Activated naive CD4-positive, alpha-beta T cell treated with anti-CD3 and anti-CD28 coated beads, Interleukin-2, amount 50 U/mL, for 24 hours (primary cell): ENCODE results near the gene FKBP4.
A peak's percentile ranks its signal among the peaks of the same experiment; 100 is the strongest.

Experiments used
- H3K27ac Mint-ChIP-seq: one replicate; pipeline ENCODE4 v1.8.0; 2021; ENCODE audit warnings: mild to moderate bottlenecking, mixed read lengths
- H3K27me3 Mint-ChIP-seq: one replicate; pipeline ENCODE4 v1.8.0; 2021; ENCODE audit warnings: mixed read lengths
- H3K36me3 Mint-ChIP-seq: one replicate; pipeline ENCODE4 v1.8.0; 2021; ENCODE audit warnings: mixed read lengths
- H3K4me1 Mint-ChIP-seq: one replicate; pipeline ENCODE4 v1.8.0; 2021; ENCODE audit warnings: mixed read lengths
- H3K4me3 Mint-ChIP-seq: one replicate; pipeline ENCODE4 v1.8.0; 2021; ENCODE audit warnings: mild to moderate bottlenecking, mixed read lengths
- H3K9me3 Mint-ChIP-seq: one replicate; pipeline ENCODE4 v1.8.0; 2021; ENCODE audit warnings: mixed read lengths

The FKBP4 gene

GRCh38 chr12:2824541-2824940 is 29.8 kb downstream of the FKBP4 start:
- peaks cover 21% of the 10 kb centered on the region for H3K36me3 Mint-ChIP-seq
- H3K9me3 Mint-ChIP-seq = no peaks in the 10 kb centered on the region
- H3K27me3 Mint-ChIP-seq = no peaks in the 10 kb centered on the region
- H3K27ac Mint-ChIP-seq = no peak overlapping the region
- no peaks in the 10 kb centered on the region for H3K4me1 Mint-ChIP-seq
- no peak overlapping the region for H3K4me3 Mint-ChIP-seq

GRCh38 chr12:2825132-2825531 is 30.4 kb downstream of the FKBP4 start:
- Mint-ChIP-seq H3K4me1 (no peaks in the 10 kb centered on the region), H3K27me3 (no peaks in the 10 kb centered on the region), H3K27ac (no peak overlapping the region), H3K9me3 (no peaks in the 10 kb centered on the region), H3K4me3 (no peak overlapping the region), H3K36me3 (peaks cover 15% of the 10 kb centered on the region)

- Mint-ChIP-seq H3K27ac (no peak overlapping the region), H3K9me3 (no peaks in the 10 kb centered on the region), H3K36me3 (peaks cover 18% of the 10 kb centered on the region), H3K4me3 (no peak overlapping the region), H3K27me3 (no peaks in the 10 kb centered on the region), H3K4me1 (no peaks in the 10 kb centered on the region)
Observed at GRCh38 chr12:2826036-2826435, 31.3 kb downstream of the FKBP4 start.

GRCh38 chr12:2826721-2827515 is 32.1 kb downstream of the FKBP4 start:
- Mint-ChIP-seq H3K27ac (peak overlapping the region; percentile 12), H3K27me3 (no peaks in the 10 kb centered on the region), H3K9me3 (no peaks in the 10 kb centered on the region), H3K4me1 (no peaks in the 10 kb centered on the region), H3K36me3 (peaks cover 19% of the 10 kb centered on the region), H3K4me3 (no peak overlapping the region)

GRCh38 chr12:2829275-2829674 is 34.5 kb downstream of the FKBP4 start:
- no peaks in the 10 kb centered on the region for H3K9me3 Mint-ChIP-seq
- no peaks in the 10 kb centered on the region for H3K27me3 Mint-ChIP-seq
- H3K36me3 Mint-ChIP-seq = peaks cover 19% of the 10 kb centered on the region
- H3K27ac Mint-ChIP-seq = no peak overlapping the region
- no peak overlapping the region for H3K4me3 Mint-ChIP-seq
- no peaks in the 10 kb centered on the region for H3K4me1 Mint-ChIP-seq

- Mint-ChIP-seq H3K27ac (peak overlapping the region; percentile 23), H3K4me1 (peaks cover 13% of the 10 kb centered on the region), H3K9me3 (no peaks in the 10 kb centered on the region), H3K36me3 (peaks cover 19% of the 10 kb centered on the region), H3K27me3 (no peaks in the 10 kb centered on the region), H3K4me3 (no peak overlapping the region)
Observed at GRCh38 chr12:2832550-2833127, 37.9 kb downstream of the FKBP4 start.

- H3K27ac Mint-ChIP-seq = no peak overlapping the region
- peaks cover 13% of the 10 kb centered on the region for H3K4me1 Mint-ChIP-seq
- H3K9me3 Mint-ChIP-seq = no peaks in the 10 kb centered on the region
- peaks cover 16% of the 10 kb centered on the region for H3K36me3 Mint-ChIP-seq
- H3K4me3 Mint-ChIP-seq = no peak overlapping the region
- H3K27me3 Mint-ChIP-seq = no peaks in the 10 kb centered on the region
Observed at GRCh38 chr12:2833327-2833726, 38.6 kb downstream of the FKBP4 start.

GRCh38 chr12:2833810-2834209 is 39.0 kb downstream of the FKBP4 start:
- Mint-ChIP-seq H3K27me3 (no peaks in the 10 kb centered on the region), H3K4me1 (peaks cover 13% of the 10 kb centered on the region), H3K4me3 (no peak overlapping the region), H3K27ac (peak overlapping the region; percentile 59), H3K9me3 (no peaks in the 10 kb centered on the region), H3K36me3 (peaks cover 15% of the 10 kb centered on the region)

- H3K36me3 Mint-ChIP-seq = peaks cover 18% of the 10 kb centered on the region
- H3K4me1 Mint-ChIP-seq = peaks cover 13% of the 10 kb centered on the region
- H3K27me3 Mint-ChIP-seq = no peaks in the 10 kb centered on the region
- H3K27ac Mint-ChIP-seq = peak within 1 kb of the TSS; percentile 41
- H3K9me3 Mint-ChIP-seq = no peaks in the 10 kb centered on the region
- no peak within 1 kb of the TSS for H3K4me3 Mint-ChIP-seq
Observed at GRCh38 chr12:2834581-2835491, 40.1 kb downstream of the FKBP4 start, which contains the start of gene NRIP2. Gene NRIP2, minus strand, starts transcription at chr12:2835035. Its CDS starts 52 bp downstream, at chr12:2834983.

GRCh38 chr12:2835691-2836403 is 41.1 kb downstream of the FKBP4 start:
- H3K4me1 Mint-ChIP-seq = peaks cover 13% of the 10 kb centered on the region
- no peak overlapping the region for H3K4me3 Mint-ChIP-seq
- H3K36me3 Mint-ChIP-seq = peaks cover 16% of the 10 kb centered on the region
- H3K27me3 Mint-ChIP-seq = no peaks in the 10 kb centered on the region
- no peak overlapping the region for H3K27ac Mint-ChIP-seq
- H3K9me3 Mint-ChIP-seq = no peaks in the 10 kb centered on the region

- no peaks in the 10 kb centered on the region for H3K27me3 Mint-ChIP-seq
- H3K4me3 Mint-ChIP-seq = no peak overlapping the region
- no peaks in the 10 kb centered on the region for H3K9me3 Mint-ChIP-seq
- H3K4me1 Mint-ChIP-seq = peaks cover 13% of the 10 kb centered on the region
- no peak overlapping the region for H3K27ac Mint-ChIP-seq
- peaks cover 14% of the 10 kb centered on the region for H3K36me3 Mint-ChIP-seq
Observed at GRCh38 chr12:2836574-2836973, 41.8 kb downstream of the FKBP4 start.

- Mint-ChIP-seq H3K27me3 (no peaks in the 10 kb centered on the region), H3K9me3 (no peaks in the 10 kb centered on the region), H3K36me3 (peaks cover 12% of the 10 kb centered on the region), H3K4me3 (no peak overlapping the region), H3K4me1 (peaks cover 5% of the 10 kb centered on the region), H3K27ac (no peak overlapping the region)
Observed at GRCh38 chr12:2841056-2841650, 46.4 kb downstream of the FKBP4 start.

GRCh38 chr12:2842948-2843347 is 48.2 kb downstream of the FKBP4 start:
- no peaks in the 10 kb centered on the region for H3K27me3 Mint-ChIP-seq
- no peak overlapping the region for H3K4me3 Mint-ChIP-seq
- H3K9me3 Mint-ChIP-seq = no peaks in the 10 kb centered on the region
- no peak overlapping the region for H3K27ac Mint-ChIP-seq
- H3K36me3 Mint-ChIP-seq = peaks cover 14% of the 10 kb centered on the region
- H3K4me1 Mint-ChIP-seq = no peaks in the 10 kb centered on the region

- H3K27me3 Mint-ChIP-seq = no peaks in the 10 kb centered on the region
- no peaks in the 10 kb centered on the region for H3K4me1 Mint-ChIP-seq
- no peak overlapping the region for H3K27ac Mint-ChIP-seq
- H3K4me3 Mint-ChIP-seq = no peak overlapping the region
- H3K9me3 Mint-ChIP-seq = no peaks in the 10 kb centered on the region
- peaks cover 8% of the 10 kb centered on the region for H3K36me3 Mint-ChIP-seq
Observed at GRCh38 chr12:2844786-2845185, 50.0 kb downstream of the FKBP4 start.

- no peaks in the 10 kb centered on the region for H3K4me1 Mint-ChIP-seq
- no peak overlapping the region for H3K4me3 Mint-ChIP-seq
- H3K36me3 Mint-ChIP-seq = peaks cover 7% of the 10 kb centered on the region
- H3K9me3 Mint-ChIP-seq = no peaks in the 10 kb centered on the region
- no peak overlapping the region for H3K27ac Mint-ChIP-seq
- H3K27me3 Mint-ChIP-seq = no peaks in the 10 kb centered on the region
Observed at GRCh38 chr12:2845280-2845679, 50.5 kb downstream of the FKBP4 start.
